Neuronal stem cell (in vitro differentiated cells): ENCODE results near the gene FBXW10.
A peak's percentile ranks its signal among the peaks of the same experiment; 100 is the strongest.
"Not testable (repeated sequence)": the region's sequence is repeated elsewhere in the genome, so short reads cannot be mapped to it uniquely, and the experiment has no call there.

Experiments used
- DNase-seq: peaks from one replicate; pipeline ENCODE4 v3.0.0-alpha.2; 2013; ENCODE audit warnings: low spot score
- H2AFZ ChIP-seq: one replicate; pipeline ENCODE4 v1.6.1; 2013; ENCODE audit warnings: mild to moderate bottlenecking, low read length, inconsistent platforms
- H2AK5ac ChIP-seq: 2 replicates; pipeline ENCODE4 v1.6.1; 2013; ENCODE audit warnings: low read depth, mild to moderate bottlenecking, inconsistent platforms, low read length, moderate library complexity, mixed read lengths
- H2BK120ac ChIP-seq: 2 replicates; pipeline ENCODE4 v1.6.1; 2013; ENCODE audit warnings: low read depth, mild to moderate bottlenecking, inconsistent platforms, low read length, moderate library complexity, mixed read lengths
- H2BK12ac ChIP-seq: one replicate; pipeline ENCODE4 v1.6.1; 2013; ENCODE audit warnings: low read length, inconsistent platforms
- H2BK15ac ChIP-seq: 2 replicates; pipeline ENCODE4 v1.6.1; 2013; ENCODE audit warnings: mild to moderate bottlenecking, low read length, inconsistent platforms, mixed read lengths
- H2BK5ac ChIP-seq: one replicate; pipeline ENCODE4 v1.6.1; 2013; ENCODE audit warnings: inconsistent platforms, mild to moderate bottlenecking, low read length, moderate library complexity
- H3K14ac ChIP-seq: one replicate; pipeline ENCODE4 v1.6.1; 2013; ENCODE audit warnings: low read length, inconsistent platforms
- H3K18ac ChIP-seq: 2 replicates; pipeline ENCODE4 v1.6.1; 2013; ENCODE audit warnings: low read length, inconsistent platforms
- H3K23ac ChIP-seq: 2 replicates; pipeline ENCODE4 v1.6.1; 2013; ENCODE audit warnings: low read depth, mild to moderate bottlenecking, mixed read lengths, low read length, inconsistent platforms; ENCODE audit not compliant: poor library complexity
- H3K27ac ChIP-seq: replicated peaks from 3 replicates; pipeline ENCODE4 v1.5.1; 2013; ENCODE audit warnings: low read length, inconsistent platforms
- H3K27me3 ChIP-seq, 3 experiments: 2 replicates each; pipeline ENCODE4 v1.6.1; 2013; ENCODE audit warnings: low read length in 3 of 3, mild to moderate bottlenecking in 2 of 3, inconsistent platforms in 1 of 3, low read depth in 1 of 3, mixed read lengths in 1 of 3, moderate library complexity in 1 of 3; ENCODE audit not compliant: control insufficient read depth in 3 of 3, insufficient read depth in 3 of 3
- H3K36me3 ChIP-seq, 2 donors: replicated peaks in 1 of 2; 2 replicates each; pipeline ENCODE4 v1.6.1; 2013; ENCODE audit warnings: low read length in 2 of 2; ENCODE audit not compliant: control insufficient read depth in 2 of 2, insufficient read depth in 2 of 2
- H3K4ac ChIP-seq: 2 replicates; pipeline ENCODE4 v1.6.1; 2013; ENCODE audit warnings: inconsistent platforms, mild to moderate bottlenecking, low read length, moderate library complexity
- H3K4me1 ChIP-seq, 2 donors: 1 replicate in 1 of 2; 2 replicates in 1 of 2; pipeline ENCODE4 v1.6.1; 2013; ENCODE audit warnings: low read length in 2 of 2, low read depth in 1 of 2; ENCODE audit not compliant: control insufficient read depth in 2 of 2, insufficient read depth in 1 of 2
- H3K4me2 ChIP-seq: one replicate; pipeline ENCODE4 v1.6.1; 2013; ENCODE audit warnings: mild to moderate bottlenecking, low read length, inconsistent platforms; ENCODE audit not compliant: insufficient read depth, poor library complexity, severe bottlenecking
- H3K4me3 ChIP-seq, 2 donors: 2 replicates each; pipeline ENCODE4 v1.5.1; 2013; ENCODE audit warnings: low read length in 2 of 2, mild to moderate bottlenecking in 2 of 2, inconsistent platforms in 1 of 2, moderate library complexity in 1 of 2
- H3K79me1 ChIP-seq: one replicate; pipeline ENCODE4 v1.6.1; 2013; ENCODE audit warnings: low read depth, mild to moderate bottlenecking, inconsistent platforms, low read length, moderate library complexity
- H3K9ac ChIP-seq: one replicate; pipeline ENCODE4 v1.6.1; 2013; ENCODE audit warnings: mild to moderate bottlenecking, low read depth, low read length, inconsistent platforms; ENCODE audit not compliant: poor library complexity
- H3K9me3 ChIP-seq, 2 donors: replicated peaks in 1 of 2; 2 replicates each; pipeline versions ENCODE3 to v1.6.1; 2013; ENCODE audit warnings: low read length in 2 of 2, mild to moderate bottlenecking in 2 of 2, inconsistent platforms in 1 of 2, low read depth in 1 of 2, mixed read lengths in 1 of 2, moderate library complexity in 1 of 2; ENCODE audit not compliant: control insufficient read depth in 2 of 2, insufficient read depth in 1 of 2
- H4K8ac ChIP-seq: one replicate; pipeline ENCODE4 v1.6.1; 2013; ENCODE audit warnings: low read depth, mild to moderate bottlenecking, inconsistent platforms, low read length, moderate library complexity
- H4K91ac ChIP-seq: one replicate; pipeline ENCODE4 v1.6.1; 2013; ENCODE audit warnings: low read length, low read depth, mild to moderate bottlenecking, inconsistent platforms; ENCODE audit not compliant: poor library complexity
- WGBS, 2 donors: extraction: QIAGEN DNeasy Blood & Tissue Kit; methylation state at CpG; one replicate each; pipeline ENCODE4 v1.1.7; 2013; ENCODE audit warnings: missing lambda C conversion rate in 2 of 2, mixed read lengths in 1 of 2; ENCODE audit not compliant: insufficient read length in 2 of 2, insufficient replicate concordance in 1 of 2; ENCODE audit errors: extremely low coverage in 2 of 2; 5-methylcytosine and 5-hydroxymethylcytosine counted together

Gene FBXW10

GRCh38 chr17:18781805-18782204 lies 38.0 kb downstream of the FBXW10 start:
- not testable (repeated sequence) for H3K27ac ChIP-seq, H2BK5ac ChIP-seq, H2BK12ac ChIP-seq, H3K79me1 ChIP-seq, H2AFZ ChIP-seq, H3K27me3 ChIP-seq, H3K18ac ChIP-seq, H2BK120ac ChIP-seq, H2AK5ac ChIP-seq, H3K4ac ChIP-seq, H3K23ac ChIP-seq, H3K9ac ChIP-seq, H3K36me3 ChIP-seq, H3K9me3 ChIP-seq, DNase-seq, H4K91ac ChIP-seq, H3K14ac ChIP-seq, H2BK15ac ChIP-seq, H3K4me1 ChIP-seq, H4K8ac ChIP-seq
- no CpG with 5 or more reads among the region's 5 CpGs for WGBS, 2 donors
- Histone ChIP-seq H3K4me3 (peak overlapping the region in 1 of 2 donors; percentile 48), H3K4me2 (peak overlapping the region; percentile 25)

- H3K4me1 ChIP-seq, H3K9ac ChIP-seq, H4K8ac ChIP-seq, H2BK15ac ChIP-seq, H2AFZ ChIP-seq, H2AK5ac ChIP-seq, H3K27ac ChIP-seq, H3K14ac ChIP-seq, H3K9me3 ChIP-seq, H3K4me3 ChIP-seq, H3K4me2 ChIP-seq, DNase-seq, H3K23ac ChIP-seq, H3K27me3 ChIP-seq, H3K4ac ChIP-seq, H3K18ac ChIP-seq, H2BK120ac ChIP-seq, H4K91ac ChIP-seq, H3K79me1 ChIP-seq, H2BK12ac ChIP-seq, H2BK5ac ChIP-seq: not testable (repeated sequence)
- no CpG with 5 or more reads among the region's 1 CpG for WGBS, 2 donors
- peaks cover 0 to 13% of the 10 kb centered on the region in 2 donors for H3K36me3 ChIP-seq
These were observed 42.1 kb downstream of the FBXW10 start for GRCh38 chr17:18785933-18786332.

- not testable (repeated sequence) for H4K8ac ChIP-seq
These were observed 43.0 kb downstream of the FBXW10 start for GRCh38 chr17:18786890-18787289.

GRCh38 chr17:18791402-18791801 lies 47.5 kb downstream of the FBXW10 start:
- not testable (repeated sequence) for H3K4me3 ChIP-seq, H3K27me3 ChIP-seq, H3K18ac ChIP-seq, H3K4me2 ChIP-seq, H3K23ac ChIP-seq, H2BK12ac ChIP-seq, H2BK15ac ChIP-seq, H3K4ac ChIP-seq, H2AK5ac ChIP-seq, H2BK120ac ChIP-seq, H3K9me3 ChIP-seq, DNase-seq, H2BK5ac ChIP-seq, H3K14ac ChIP-seq, H3K79me1 ChIP-seq, H3K4me1 ChIP-seq, H2AFZ ChIP-seq, H3K27ac ChIP-seq, H4K8ac ChIP-seq, H3K9ac ChIP-seq, H4K91ac ChIP-seq
- peaks cover 0 to 28% of the 10 kb centered on the region in 2 donors for H3K36me3 ChIP-seq
- WGBS, 2 donors = no CpG with 5 or more reads among the region's 1 CpG

More at GRCh38 chr17:18786890-18787289, 43.0 kb downstream of the FBXW10 start:
- H3K9me3 ChIP-seq, H3K4me2 ChIP-seq, H3K79me1 ChIP-seq, H2AFZ ChIP-seq, H2BK5ac ChIP-seq, H3K4ac ChIP-seq, H3K14ac ChIP-seq, H4K91ac ChIP-seq, H3K27ac ChIP-seq, H2AK5ac ChIP-seq, H3K4me3 ChIP-seq, H3K9ac ChIP-seq, H2BK120ac ChIP-seq, DNase-seq, H2BK15ac ChIP-seq, H3K23ac ChIP-seq, H2BK12ac ChIP-seq, H3K27me3 ChIP-seq, H3K18ac ChIP-seq, H3K4me1 ChIP-seq: not testable (repeated sequence)
- WGBS, 2 donors = no CpG with 5 or more reads among the region's 5 CpGs
- H3K36me3 ChIP-seq = peaks cover 0 to 13% of the 10 kb centered on the region in 2 donors
